Measurements from ENCODE around the gene EXOC1L. TPM values are rescaled to one million over a fixed set of nuclear protein-coding genes. Genes with fewer than 3 reads are reported as not detected.

Gene EXOC1L
- total and polyA plus RNA-seq, 2 donors (not counting 1 experiment from before 2014, with no cell fraction given): not detected

- Histone ChIP-seq H3K4me1 (ENCODE audit: control insufficient read depth in 2 of 2, insufficient read depth in 2 of 2, low read length in 2 of 2) (peaks cover 11 to 12% of the 10 kb centered on the region in 2 donors), H3K36me3 (replicated peaks in 1 of 2; ENCODE audit: control extremely low read depth in 1 of 2, control insufficient read depth in 1 of 2, extremely low read depth in 1 of 2, insufficient read depth in 2 of 2, low read length in 1 of 2) (peaks cover 0 to 8% of the 10 kb centered on the region in 2 experiments), H2AFZ (ENCODE audit: insufficient read depth, low read depth, low read length, poor library complexity, severe bottlenecking) (peak overlapping the region; percentile 93), H3K9ac (ENCODE audit: low read length) (peak overlapping the region; percentile 98), H4K20me1 (ENCODE audit: control insufficient read depth, insufficient read depth, low read length, poor library complexity, severe bottlenecking) (no peaks in the 10 kb centered on the region), H3K27ac (ENCODE audit: low read length in 2 of 2) (peak overlapping the region in 1 of 2 donors; percentile 86), H3K27me3 (replicated peaks in 1 of 4; ENCODE audit: control extremely low read depth in 1 of 4, control insufficient read depth in 3 of 4, insufficient read depth in 4 of 4, low read length in 3 of 4) (peaks cover 0 to 14% (median 2%) of the 10 kb centered on the region in 4 experiments), H3K79me2 (ENCODE audit: control insufficient read depth, insufficient read depth, low read length) (peaks cover 48% of the 10 kb centered on the region), H3K9me3 (ENCODE audit: control extremely low read depth in 1 of 3, control insufficient read depth in 2 of 3, insufficient read depth in 1 of 3, low read length in 2 of 3) (peaks cover 0 to 9% (median 0%) of the 10 kb centered on the region in 3 donors), H3K4me2 (replicated peaks; ENCODE audit: low read depth, low read length, poor library complexity, severe bottlenecking) (peak overlapping the region; percentile 84), H3K4me3 (ENCODE audit: control extremely low read depth in 1 of 5, extremely low read depth in 1 of 5, insufficient read depth in 1 of 5, low read depth in 2 of 5, low read length in 4 of 5) (peak overlapping the region; percentile 85 to 98 (median 97))
- H3K27me3 Mint-ChIP-seq: peaks cover 9% of the 10 kb centered on the region
- WGBS (ENCODE audit: insufficient coverage): 0% methylated on average over 1 of the region's 7 CpGs
- no peak for TF ChIP-seq EZH2 (IDR thresholded peaks at IDR 0.05; ENCODE audit: borderline replicate concordance, insufficient read depth, low read depth, low read length, poor library complexity, severe bottlenecking)
- TF ChIP-seq CTCF (IDR thresholded peaks at IDR 0.05): no peak
- CTCF ChIA-PET: interaction anchor here (1.0 to 2.1 kb wide), 3 partner anchors 10 to 94 kb away, joined by 3 to 15 read pairs (median 15); partner anchors contain the start of gene CEP135
- POLR2A ChIA-PET: interaction anchor here (0.6 to 1.7 kb wide), 4 partner anchors 94 to 509 kb away, joined by 3 to 6 read pairs (median 4); partner anchors contain the start of genes CEP135 and TMEM165
- peaks cover 13% of the 10 kb centered on the region for H3K4me1 Mint-ChIP-seq
- peak overlapping the region; percentile 60 for H3K27ac Mint-ChIP-seq
- DNase-seq (peak; percentile 19), ATAC-seq (ENCODE audit: low read depth) (no peak)
- intact Hi-C loops (cut with micrococcal nuclease): loop anchor here (10.0 kb wide), 1 partner anchor 611 kb away; the partner anchor contains the start of gene SRP72
- no peaks in the 10 kb centered on the region for H3K9me3 Mint-ChIP-seq (ENCODE audit: insufficient read depth)
- H3K4me3 Mint-ChIP-seq: no peak overlapping the region
Measured at GRCh38 chr4:55854129-55854528, 34.5 kb downstream of the EXOC1L start.

GRCh38 chr4:55857586-55857985 lies 38.0 kb downstream of the EXOC1L start:
- no peaks in the 10 kb centered on the region for H3K9me3 ChIP-seq (ENCODE audit: control extremely low read depth in 1 of 3, control insufficient read depth in 2 of 3, insufficient read depth in 1 of 3, low read length in 2 of 3)
- no peak overlapping the region for H3K9ac ChIP-seq (ENCODE audit: low read length)
- H3K9me3 Mint-ChIP-seq (ENCODE audit: insufficient read depth): no peaks in the 10 kb centered on the region
- no peaks in the 10 kb centered on the region for H3K27me3 Mint-ChIP-seq
- peaks cover 13% of the 10 kb centered on the region for H3K4me1 Mint-ChIP-seq
- no peak overlapping the region for H2AFZ ChIP-seq (ENCODE audit: insufficient read depth, low read depth, low read length, poor library complexity, severe bottlenecking)
- H3K27ac Mint-ChIP-seq: no peak overlapping the region
- no peak overlapping the region for H3K27ac ChIP-seq (ENCODE audit: low read length in 2 of 2)
- H4K20me1 ChIP-seq (ENCODE audit: control insufficient read depth, insufficient read depth, low read length, poor library complexity, severe bottlenecking): peaks cover 7% of the 10 kb centered on the region
- no peak for DNase-seq
- intact Hi-C loops (cut with micrococcal nuclease): loop anchor here (10.0 kb wide), 1 partner anchor 607 kb away; the partner anchor contains the start of gene SRP72
- no CpG with 5 or more reads among the region's 1 CpG for WGBS (ENCODE audit: insufficient coverage)
- no peak for ATAC-seq (ENCODE audit: low read depth)
- H3K4me2 ChIP-seq (replicated peaks; ENCODE audit: low read depth, low read length, poor library complexity, severe bottlenecking): no peak overlapping the region
- CTCF ChIA-PET: no interaction called here
- no peak overlapping the region for H3K4me3 Mint-ChIP-seq
- H3K79me2 ChIP-seq (ENCODE audit: control insufficient read depth, insufficient read depth, low read length): peaks cover 38% of the 10 kb centered on the region
- TF ChIP-seq EZH2 (IDR thresholded peaks at IDR 0.05; ENCODE audit: borderline replicate concordance, insufficient read depth, low read depth, low read length, poor library complexity, severe bottlenecking): no peak
- TF ChIP-seq CTCF (IDR thresholded peaks at IDR 0.05): no peak
- no peak overlapping the region for H3K4me3 ChIP-seq (ENCODE audit: control extremely low read depth in 1 of 5, extremely low read depth in 1 of 5, insufficient read depth in 1 of 5, low read depth in 2 of 5, low read length in 4 of 5)
- POLR2A ChIA-PET: no interaction called here
- H3K27me3 ChIP-seq (replicated peaks in 1 of 4; ENCODE audit: control extremely low read depth in 1 of 4, control insufficient read depth in 3 of 4, insufficient read depth in 4 of 4, low read length in 3 of 4): no peaks in the 10 kb centered on the region
- H3K36me3 ChIP-seq (replicated peaks in 1 of 2; ENCODE audit: control extremely low read depth in 1 of 2, control insufficient read depth in 1 of 2, extremely low read depth in 1 of 2, insufficient read depth in 2 of 2, low read length in 1 of 2): peaks cover 12 to 33% of the 10 kb centered on the region in 2 experiments
- H3K4me1 ChIP-seq (ENCODE audit: control insufficient read depth in 2 of 2, insufficient read depth in 2 of 2, low read length in 2 of 2): peaks cover 11 to 12% of the 10 kb centered on the region in 2 donors
